ENCODE measurements around the gene CRABP1.

CRABP1 gene

DNA sequence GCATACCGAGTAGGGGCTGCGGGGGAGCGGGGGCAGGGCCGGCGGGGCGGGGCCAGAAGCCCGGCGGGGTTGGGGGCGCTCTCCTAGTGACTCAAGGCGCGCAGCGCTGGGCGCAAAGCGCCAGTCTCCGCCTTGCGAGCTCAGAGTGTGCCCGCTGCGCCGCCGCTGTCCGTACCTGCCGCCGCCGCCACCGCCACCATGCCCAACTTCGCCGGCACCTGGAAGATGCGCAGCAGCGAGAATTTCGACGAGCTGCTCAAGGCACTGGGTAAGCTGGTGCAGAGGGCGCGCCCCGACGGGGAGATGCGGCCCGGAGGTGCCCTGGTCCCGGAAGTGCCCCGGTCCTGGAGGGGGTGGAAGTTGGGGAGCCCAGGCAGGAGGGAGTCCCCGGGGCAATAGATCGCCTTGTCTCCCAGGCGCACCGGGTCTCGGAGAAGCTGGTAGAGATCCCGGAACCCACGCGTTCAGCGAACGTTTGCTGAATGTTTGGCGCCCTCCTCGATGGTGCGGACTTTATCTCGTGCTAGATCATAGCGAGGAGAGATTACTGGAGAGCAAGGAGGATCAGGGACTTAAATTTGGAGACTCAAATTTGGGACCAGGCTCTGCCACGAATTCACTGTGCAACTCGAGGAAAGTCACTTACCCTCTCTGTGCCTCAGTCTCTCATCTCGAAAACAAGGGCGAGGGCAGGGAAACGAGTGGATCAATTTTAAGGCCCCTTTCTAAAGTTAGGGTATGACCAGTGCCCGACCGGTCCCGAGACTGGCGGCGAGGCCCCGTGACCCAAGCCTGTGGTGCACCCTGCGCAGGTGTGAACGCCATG lies at the start of gene CRABP1:
CRABP1 (plus strand) TSS at position 123 of the 826 bp plus-strand sequence; CDS start at position 199, 76 bp downstream.
- DNase-seq, result no peak

DNA sequence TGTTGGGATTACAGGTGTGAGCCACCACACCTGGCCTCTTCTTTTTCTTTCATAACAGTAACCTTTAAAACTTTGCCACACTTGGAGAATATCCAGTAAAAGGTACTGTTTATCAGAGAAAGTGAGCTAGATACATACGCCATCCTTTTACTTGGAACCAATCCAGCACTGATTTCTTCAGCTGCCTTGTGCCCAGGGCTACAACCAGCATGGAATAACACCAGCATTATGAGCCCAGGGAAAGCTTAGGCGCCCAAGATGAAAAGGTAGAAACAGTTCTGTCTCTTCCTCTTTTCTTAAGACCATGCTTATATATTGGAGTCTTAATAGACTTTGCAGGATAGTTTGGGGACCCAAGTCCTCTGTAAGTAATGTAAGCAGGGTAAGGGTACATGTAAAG lies 49.1 kb upstream of the CRABP1 start:
- no peak for DNase-seq

DNA sequence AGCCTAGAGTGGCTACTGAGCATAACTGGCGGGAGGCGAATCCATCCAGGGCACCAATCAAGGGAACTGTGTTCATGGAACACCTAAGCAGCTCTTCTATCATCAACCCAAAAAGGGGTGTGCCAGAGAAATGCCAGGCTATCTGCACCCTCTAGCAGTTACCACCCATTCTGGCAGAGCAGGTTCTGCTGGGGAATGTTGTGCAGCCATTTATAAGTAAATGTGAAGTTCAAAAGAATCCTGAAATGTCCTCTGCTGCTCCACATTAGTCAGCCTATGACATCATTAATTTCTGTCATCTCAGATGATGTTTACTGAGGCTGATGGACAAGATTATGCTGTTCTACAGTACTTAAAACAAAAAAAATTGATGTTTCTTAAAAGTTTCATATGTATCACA lies 48.5 kb upstream of the CRABP1 start:
- DNase-seq, result no peak

DNA sequence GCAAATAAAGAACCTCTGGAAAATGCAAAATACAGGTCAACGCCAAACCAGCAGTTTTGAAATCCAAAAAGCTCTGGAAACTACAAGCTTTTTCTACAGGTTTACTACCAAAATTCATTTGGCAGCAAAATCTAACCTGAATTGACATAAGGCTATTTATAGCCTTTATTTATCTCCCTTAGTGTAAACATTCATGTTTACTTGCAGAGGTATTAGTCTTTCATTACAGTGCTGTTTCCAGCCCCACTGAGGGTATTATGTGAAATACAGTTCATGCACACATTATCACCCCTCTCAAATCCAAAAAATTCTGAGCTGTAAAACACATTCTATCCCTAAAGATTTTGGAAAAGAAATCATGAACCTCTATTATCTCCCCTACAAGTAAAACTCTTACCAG lies 47.9 kb upstream of the CRABP1 start:
- no peak for DNase-seq

GRCh38 chr15:78299101-78299930 lies 40.8 kb upstream of the CRABP1 start, which contains the start of gene SKIC8:
TSS of gene SKIC8 (minus strand) at chr15:78299609. CDS start at chr15:78295686, 3,923 bp downstream.
- DNase-seq, result peak; percentile 94 to 96

DNA sequence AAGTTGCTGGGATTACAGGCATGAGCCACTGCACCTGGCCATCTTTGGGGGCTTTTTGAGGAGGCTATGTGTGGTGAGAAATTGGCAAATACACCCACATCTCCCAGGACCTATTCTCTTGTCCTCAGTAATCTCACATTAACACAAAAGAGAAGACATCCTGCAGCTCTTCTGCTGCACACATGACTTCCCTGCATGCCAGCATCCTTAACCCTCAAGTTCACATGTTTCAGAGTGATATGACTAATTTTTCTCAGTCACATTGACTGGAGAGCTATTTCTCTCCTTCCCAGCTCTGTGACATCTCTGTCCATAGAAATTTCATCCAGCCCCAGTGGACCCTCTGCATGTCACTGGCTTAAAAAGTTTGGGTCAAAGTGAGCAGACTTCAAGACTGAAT lies 38.8 kb upstream of the CRABP1 start:
- DNase-seq, result no peak

- DNase-seq, result no peak
These were observed 38.3 kb upstream of the CRABP1 start for GRCh38 chr15:78301828-78302227.

GRCh38 chr15:78302579-78303312 lies 37.4 kb upstream of the CRABP1 start:
- DNase-seq, result no peak

DNA sequence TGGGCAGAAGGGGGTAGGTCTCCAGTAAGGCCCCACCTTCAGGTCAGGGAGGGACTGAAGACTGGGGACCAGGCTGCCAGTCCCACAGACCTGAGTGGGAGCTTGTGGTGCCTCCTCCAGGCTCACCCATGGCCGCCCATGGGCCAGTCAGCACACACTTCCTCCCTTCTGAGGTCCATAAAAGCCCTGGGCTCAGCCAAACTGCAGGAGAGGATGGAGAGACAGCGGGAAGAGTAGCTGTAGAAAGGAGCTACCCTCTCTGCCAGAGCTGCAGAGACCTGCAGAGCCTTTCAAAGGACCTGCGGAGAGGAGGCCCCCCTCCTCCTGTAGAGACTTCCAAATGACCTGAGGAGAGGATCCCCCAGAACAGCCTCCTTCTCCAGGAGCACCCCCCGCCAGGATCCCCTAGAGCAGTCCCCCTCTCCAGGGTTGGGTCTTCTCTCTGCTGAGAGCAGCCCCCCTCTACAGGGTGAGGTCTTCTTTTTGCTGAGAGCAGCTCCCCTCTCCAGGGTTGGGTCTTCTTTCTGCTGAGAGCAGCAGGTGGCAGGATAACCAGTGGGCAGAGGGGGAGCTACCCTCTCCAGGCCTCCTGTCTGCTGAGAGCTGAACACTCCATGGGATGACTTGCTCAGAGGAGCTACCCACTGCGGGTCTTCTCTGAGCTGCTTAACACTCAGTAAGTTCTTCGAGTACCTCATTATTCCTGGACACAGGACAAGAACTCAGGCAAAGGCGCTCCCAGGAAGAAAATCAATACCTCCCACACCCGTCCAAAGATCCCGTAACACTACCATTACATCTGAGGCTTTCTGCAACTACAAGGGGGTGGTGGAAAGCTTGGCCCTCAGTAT lies 35.7 kb upstream of the CRABP1 start:
- no peak for DNase-seq

DNA sequence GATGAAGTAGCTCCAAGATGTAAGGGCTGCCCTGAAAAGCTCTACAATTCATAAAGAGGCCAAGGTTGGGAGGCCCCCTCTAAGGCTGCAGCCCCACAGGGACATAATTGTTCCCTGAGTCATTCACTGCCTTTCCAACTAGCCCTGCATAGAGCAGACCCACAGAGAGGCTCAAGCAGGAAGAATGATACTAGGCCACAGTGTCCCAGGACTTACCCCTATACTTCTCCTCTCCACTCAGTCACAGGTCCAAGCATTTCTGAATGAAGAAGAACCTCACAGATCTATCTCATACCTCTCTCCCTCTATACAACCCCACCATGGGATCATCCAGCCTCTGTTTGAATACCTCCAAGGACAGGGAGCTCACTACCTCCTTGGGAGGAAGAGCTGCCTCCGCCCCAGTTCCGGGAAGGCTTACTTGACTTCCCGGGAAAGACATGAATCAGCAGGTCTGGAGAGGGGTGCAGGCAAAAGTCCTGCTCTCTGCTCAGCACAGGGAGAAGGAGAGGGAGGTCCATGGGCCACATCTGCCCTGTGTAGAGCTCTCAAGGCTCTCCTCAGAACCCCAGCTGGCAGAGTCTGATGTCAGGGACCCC lies 33.9 kb upstream of the CRABP1 start:
- no peak for DNase-seq

GRCh38 chr15:78307976-78308375 lies 32.2 kb upstream of the CRABP1 start:
- no peak for DNase-seq

GRCh38 chr15:78308422-78309032 lies 31.6 kb upstream of the CRABP1 start:
- peak; percentile 75 to 79 for DNase-seq

- no peak for DNase-seq
These were observed 28.9 kb upstream of the CRABP1 start for GRCh38 chr15:78311292-78311691.

DNA sequence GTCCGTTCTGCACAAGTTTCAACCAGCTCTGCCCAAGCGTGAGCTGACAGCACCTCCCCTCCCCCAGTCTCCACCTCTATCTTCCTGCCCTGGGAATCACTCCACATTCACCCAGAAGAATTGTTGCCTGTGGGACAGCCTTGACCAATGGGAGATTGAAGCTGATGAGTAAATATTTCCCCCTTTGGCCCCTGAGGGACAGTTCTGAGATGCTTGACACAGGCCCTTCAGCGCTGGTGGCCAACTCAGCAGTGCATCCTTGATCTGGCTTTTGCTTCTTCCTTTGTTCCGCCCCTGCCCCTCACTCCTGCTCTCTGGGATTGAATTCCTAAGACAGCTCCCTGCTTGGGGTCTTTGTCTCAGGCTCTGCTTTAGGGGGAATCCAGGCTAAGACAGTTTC lies 27.6 kb upstream of the CRABP1 start:
- DNase-seq, result no peak

DNA sequence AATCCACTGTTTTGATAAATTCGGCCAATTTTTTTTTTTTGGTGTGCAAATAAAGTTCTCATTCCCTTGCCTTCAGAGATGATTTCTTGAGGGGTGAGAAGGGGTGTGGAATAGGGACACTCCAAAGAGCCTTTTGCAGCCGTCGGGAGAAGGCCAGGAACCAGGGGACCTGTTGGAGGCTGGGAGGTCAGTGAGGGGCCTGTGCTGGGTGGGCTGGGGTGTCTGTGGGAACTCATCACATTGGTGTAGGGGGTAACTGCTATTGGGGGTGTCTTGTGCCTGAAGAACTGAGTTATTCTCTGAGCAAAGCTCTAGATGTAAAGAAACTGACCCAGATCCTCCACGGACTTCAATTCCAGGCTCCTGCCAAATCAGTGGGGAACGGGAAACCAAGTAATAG lies 27.2 kb upstream of the CRABP1 start:
- no peak for DNase-seq

GRCh38 chr15:78313383-78313782 lies 26.8 kb upstream of the CRABP1 start:
- DNase-seq, result no peak

DNA sequence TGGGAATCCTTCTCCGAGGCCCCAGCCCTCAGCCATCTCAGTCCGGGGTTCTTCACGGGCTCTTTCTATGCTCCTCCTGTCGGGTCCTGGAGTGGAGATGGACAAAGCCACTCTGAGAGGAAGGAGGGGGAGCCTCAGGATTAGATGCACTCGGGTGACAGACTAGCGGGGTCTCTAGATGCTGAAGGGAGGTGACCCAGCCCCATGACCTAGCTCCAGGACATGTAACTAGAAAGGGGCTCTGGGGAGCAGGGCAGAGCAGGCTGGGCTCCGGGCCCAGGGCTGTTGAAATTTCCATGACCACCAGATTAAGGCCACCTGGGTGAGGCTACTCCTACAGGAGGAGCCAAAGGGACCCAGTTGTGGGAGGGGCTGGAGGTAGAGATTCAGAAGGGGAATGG lies 26.0 kb upstream of the CRABP1 start:
- no peak for DNase-seq

DNA sequence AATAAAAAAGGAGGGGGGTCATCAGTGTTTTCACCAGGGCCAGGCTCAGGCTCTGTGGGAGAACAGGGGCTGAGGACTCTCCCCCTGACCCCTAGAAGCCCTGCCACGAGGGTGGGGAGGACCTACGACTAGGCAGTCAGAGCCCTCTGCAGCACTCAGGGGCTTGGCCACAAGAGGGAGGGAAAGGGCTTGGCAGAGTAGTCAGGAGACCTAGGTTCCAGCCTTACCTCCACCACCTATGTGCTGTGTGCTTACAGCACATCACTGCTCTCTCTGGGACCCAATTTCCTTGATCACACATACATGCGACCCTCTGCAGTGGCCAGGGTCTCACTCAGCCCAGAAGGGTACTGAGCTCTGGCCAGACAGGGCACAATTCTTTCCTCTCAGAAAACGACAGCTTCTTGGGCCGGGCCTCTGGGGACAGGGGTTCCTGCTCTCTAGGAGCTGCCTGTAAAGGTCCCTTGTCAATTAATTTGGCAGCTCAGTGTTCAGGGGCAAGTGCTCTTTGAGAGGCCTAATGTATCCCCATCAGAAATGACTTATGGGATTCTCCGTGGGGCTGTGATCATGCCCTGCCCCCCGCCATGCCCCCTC lies 24.4 kb upstream of the CRABP1 start:
- peak; percentile 19 to 46 for DNase-seq

DNA sequence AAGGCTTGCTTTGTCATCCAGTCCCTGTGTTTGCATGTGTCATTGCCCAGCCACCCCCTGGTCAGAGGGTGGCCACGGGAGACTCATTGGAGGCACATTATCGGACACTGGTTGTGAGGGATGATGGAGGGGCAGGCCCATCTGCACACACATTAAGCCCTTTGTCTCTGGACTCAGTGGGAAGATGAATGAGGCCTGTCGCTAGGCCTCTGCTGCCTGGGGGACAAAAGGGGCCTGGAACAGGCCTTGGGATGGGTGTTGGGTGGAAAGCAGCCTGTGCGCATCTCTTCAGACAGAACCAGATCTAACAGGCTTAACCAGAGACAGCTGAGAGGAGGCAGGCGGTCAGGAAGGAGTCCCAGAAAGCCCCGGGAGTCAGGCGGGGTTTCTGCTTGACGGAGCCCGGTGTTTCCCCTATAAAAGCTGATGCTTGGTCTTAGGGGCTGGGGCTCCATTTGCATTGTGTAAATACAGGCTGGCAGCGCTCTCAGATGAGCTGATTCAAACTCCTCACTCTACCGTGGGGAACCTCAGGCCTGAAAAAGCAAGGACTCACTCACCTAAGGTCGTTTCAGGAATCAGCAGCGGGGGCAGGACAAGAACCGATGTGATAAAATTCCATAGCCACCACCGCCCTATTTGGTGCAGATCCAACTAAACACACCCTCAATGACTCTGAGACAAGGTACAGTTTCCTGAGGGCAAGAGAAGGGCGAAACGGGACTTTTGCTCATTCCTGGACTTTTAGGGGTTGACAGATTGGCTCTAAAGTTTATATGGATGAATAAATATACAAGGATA lies 23.7 kb upstream of the CRABP1 start:
- peak; percentile 10 to 32 for DNase-seq
